Measurements from ENCODE around the gene CIDEB. TPM values are rescaled to one million over a fixed set of nuclear protein-coding genes. Genes with fewer than 3 reads are reported as not detected.

CIDEB gene
- total RNA-seq, 1 experiment from 2014 or later: not detected

DNA sequence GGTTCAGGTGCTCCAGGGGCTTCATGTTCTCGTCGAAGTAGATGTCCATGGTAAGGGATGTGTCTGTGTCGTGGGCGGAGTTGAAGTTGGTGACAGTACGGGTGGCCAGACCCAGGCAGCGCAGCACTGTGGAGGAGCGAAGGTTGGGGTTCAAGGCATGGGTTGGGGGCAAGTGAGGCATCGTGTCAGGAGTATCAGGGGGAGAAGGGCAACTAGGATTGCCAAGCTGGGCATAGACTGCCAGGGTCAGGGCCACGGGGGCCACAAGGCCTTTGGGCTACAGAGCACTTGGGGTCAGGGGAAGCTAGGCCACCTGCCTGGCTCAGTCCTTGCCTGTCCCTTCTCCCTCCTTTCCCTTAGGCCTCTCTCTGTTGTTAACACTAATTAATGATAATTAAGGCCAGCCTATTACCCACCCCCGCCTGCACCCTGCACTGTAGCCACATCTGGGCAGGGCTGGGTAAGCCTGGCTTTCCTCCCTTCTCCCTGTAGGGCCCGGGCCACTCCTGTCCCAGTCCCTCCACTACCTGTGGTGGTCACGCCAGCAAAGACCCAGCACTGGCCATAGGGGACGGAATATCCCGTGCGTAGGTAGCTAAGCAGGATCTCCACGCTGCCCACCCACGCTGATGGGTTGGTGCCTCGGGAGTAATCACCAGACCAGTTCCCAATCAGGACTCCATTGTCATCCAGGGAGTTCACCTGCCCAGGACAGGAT lies 49.1 kb downstream of the CIDEB start:
- H3K27ac ChIP-seq (ENCODE audit: low read depth, low read length, poor library complexity, severe bottlenecking): no peak overlapping the region
- no peak overlapping the region for H3K4me3 ChIP-seq (ENCODE audit: low read depth, low read length, poor library complexity, severe bottlenecking)
- POLR2A ChIA-PET (ENCODE audit: low non-redundant PET): no interaction called here
- no TSS peak for BruUV-seq (replicated peaks)
- CTCF ChIA-PET: no interaction called here
- no peaks in the 10 kb centered on the region for H3K4me1 ChIP-seq (ENCODE audit: insufficient read depth, low read length, poor library complexity, severe bottlenecking)
- no peak for DNase-seq (ENCODE audit: low spot score)
- no peaks in the 10 kb centered on the region for H3K27me3 ChIP-seq (replicated peaks; ENCODE audit: insufficient read depth, low read depth, low read length, poor library complexity)
- no peaks in the 10 kb centered on the region for H3K36me3 ChIP-seq (ENCODE audit: insufficient read depth, low read length, poor library complexity, severe bottlenecking)
- no peaks in the 10 kb centered on the region for H3K9me3 ChIP-seq (ENCODE audit: low read depth, low read length, poor library complexity, severe bottlenecking)
- TF ChIP-seq, protein P1, sequence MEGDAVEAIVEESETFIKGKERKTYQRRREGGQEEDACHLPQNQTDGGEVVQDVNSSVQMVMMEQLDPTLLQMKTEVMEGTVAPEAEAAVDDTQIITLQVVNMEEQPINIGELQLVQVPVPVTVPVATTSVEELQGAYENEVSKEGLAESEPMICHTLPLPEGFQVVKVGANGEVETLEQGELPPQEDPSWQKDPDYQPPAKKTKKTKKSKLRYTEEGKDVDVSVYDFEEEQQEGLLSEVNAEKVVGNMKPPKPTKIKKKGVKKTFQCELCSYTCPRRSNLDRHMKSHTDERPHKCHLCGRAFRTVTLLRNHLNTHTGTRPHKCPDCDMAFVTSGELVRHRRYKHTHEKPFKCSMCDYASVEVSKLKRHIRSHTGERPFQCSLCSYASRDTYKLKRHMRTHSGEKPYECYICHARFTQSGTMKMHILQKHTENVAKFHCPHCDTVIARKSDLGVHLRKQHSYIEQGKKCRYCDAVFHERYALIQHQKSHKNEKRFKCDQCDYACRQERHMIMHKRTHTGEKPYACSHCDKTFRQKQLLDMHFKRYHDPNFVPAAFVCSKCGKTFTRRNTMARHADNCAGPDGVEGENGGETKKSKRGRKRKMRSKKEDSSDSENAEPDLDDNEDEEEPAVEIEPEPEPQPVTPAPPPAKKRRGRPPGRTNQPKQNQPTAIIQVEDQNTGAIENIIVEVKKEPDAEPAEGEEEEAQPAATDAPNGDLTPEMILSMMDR (conservative IDR thresholded peaks at IDR 0.05; ENCODE audit: low read depth, low read length): no peak
- TF ChIP-seq EZH2 (IDR thresholded peaks at IDR 0.05; ENCODE audit: borderline replicate concordance, low read depth, low read length, poor library complexity, severe bottlenecking): no peak
- intact Hi-C loops (cut with micrococcal nuclease; ENCODE audit: unreplicated experiment): no loop called here

DNA sequence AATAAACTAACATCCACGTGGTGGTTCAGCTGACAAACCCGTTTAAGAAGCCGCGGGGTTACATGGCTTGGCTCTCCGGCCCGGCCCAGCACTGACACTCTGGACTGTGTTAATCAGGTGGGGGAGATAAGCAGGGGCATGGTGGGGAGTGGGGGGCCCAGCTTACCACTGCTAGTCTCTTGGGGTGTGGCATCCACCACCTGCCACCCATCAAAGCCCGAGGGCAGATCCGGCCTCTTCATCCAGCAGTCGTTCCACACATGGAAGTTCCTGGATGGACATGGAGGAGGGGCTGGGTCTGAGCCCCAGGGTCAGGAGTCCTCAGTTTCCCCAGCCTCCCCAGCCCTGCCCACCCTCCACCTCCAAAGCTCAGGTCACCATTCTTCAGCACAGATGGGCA lies 49.7 kb downstream of the CIDEB start:
- no peak overlapping the region for H3K27ac ChIP-seq (ENCODE audit: low read depth, low read length, poor library complexity, severe bottlenecking)
- BruUV-seq (replicated peaks): no TSS peak
- H3K27me3 ChIP-seq (replicated peaks; ENCODE audit: insufficient read depth, low read depth, low read length, poor library complexity): no peaks in the 10 kb centered on the region
- no peaks in the 10 kb centered on the region for H3K36me3 ChIP-seq (ENCODE audit: insufficient read depth, low read length, poor library complexity, severe bottlenecking)
- H3K9me3 ChIP-seq (ENCODE audit: low read depth, low read length, poor library complexity, severe bottlenecking): no peaks in the 10 kb centered on the region
- no peak for DNase-seq (ENCODE audit: low spot score)
- no peak overlapping the region for H3K4me3 ChIP-seq (ENCODE audit: low read depth, low read length, poor library complexity, severe bottlenecking)
- H3K4me1 ChIP-seq (ENCODE audit: insufficient read depth, low read length, poor library complexity, severe bottlenecking): no peaks in the 10 kb centered on the region
- ChIA-PET POLR2A (ENCODE audit: low non-redundant PET) (no interaction called here), CTCF (no interaction called here)
- TF ChIP-seq, protein P1 (conservative IDR thresholded peaks at IDR 0.05; ENCODE audit: low read depth, low read length): no peak
- TF ChIP-seq EZH2 (IDR thresholded peaks at IDR 0.05; ENCODE audit: borderline replicate concordance, low read depth, low read length, poor library complexity, severe bottlenecking): no peak
- intact Hi-C loops (cut with micrococcal nuclease; ENCODE audit: unreplicated experiment): no loop called here

DNA sequence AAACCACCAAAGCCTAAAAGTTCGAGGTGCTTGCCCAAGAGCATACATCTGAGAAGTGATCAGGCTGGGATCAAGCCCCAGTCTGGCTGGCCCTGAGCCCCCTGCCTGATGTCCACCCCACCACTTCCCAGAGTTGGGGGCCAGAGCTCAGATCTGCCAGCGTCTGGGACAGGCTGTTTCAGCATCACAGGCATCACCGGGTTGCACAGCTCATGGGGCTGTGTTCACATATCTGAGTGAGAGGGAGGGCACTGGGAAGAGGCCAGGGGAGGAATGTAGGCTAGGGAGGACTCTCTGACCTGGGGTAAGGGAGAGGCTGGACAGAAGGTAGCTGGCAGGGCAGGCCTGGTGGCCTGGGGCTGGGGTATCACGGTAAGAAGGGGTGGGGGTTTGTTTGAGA lies 50.8 kb downstream of the CIDEB start:
- Histone ChIP-seq H3K4me1 (ENCODE audit: insufficient read depth, low read length, poor library complexity, severe bottlenecking) (no peaks in the 10 kb centered on the region), H3K4me3 (ENCODE audit: low read depth, low read length, poor library complexity, severe bottlenecking) (no peak overlapping the region), H3K9me3 (ENCODE audit: low read depth, low read length, poor library complexity, severe bottlenecking) (no peaks in the 10 kb centered on the region), H3K27ac (ENCODE audit: low read depth, low read length, poor library complexity, severe bottlenecking) (no peak overlapping the region), H3K36me3 (ENCODE audit: insufficient read depth, low read length, poor library complexity, severe bottlenecking) (no peaks in the 10 kb centered on the region), H3K27me3 (replicated peaks; ENCODE audit: insufficient read depth, low read depth, low read length, poor library complexity) (no peaks in the 10 kb centered on the region)
- intact Hi-C loops (cut with micrococcal nuclease; ENCODE audit: unreplicated experiment): no loop called here
- BruUV-seq (replicated peaks): no TSS peak
- CTCF ChIA-PET: no interaction called here
- POLR2A ChIA-PET (ENCODE audit: low non-redundant PET): no interaction called here
- TF ChIP-seq EZH2 (IDR thresholded peaks at IDR 0.05; ENCODE audit: borderline replicate concordance, low read depth, low read length, poor library complexity, severe bottlenecking): no peak
- TF ChIP-seq, protein P1 (conservative IDR thresholded peaks at IDR 0.05; ENCODE audit: low read depth, low read length): no peak
- DNase-seq (ENCODE audit: low spot score): no peak

Data from A673 (cell line).